Fibroblast of lung (primary cell): ENCODE results near the gene CD244. TPM values are rescaled to one million over a fixed set of nuclear protein-coding genes. Genes with fewer than 3 reads are reported as not detected.

ENCODE experiments used
- DNase-seq, 2 donors: peaks; one replicate each; pipeline versions ENCODE4 v3.0.0 to v3.0.0-alpha.2; 2010; ENCODE audit warnings: low read depth in 2 of 2
- H2AFZ ChIP-seq: 2 replicates; pipeline ENCODE4 v1.5.1; 2012; ENCODE audit warnings: low read length, control low read depth, inconsistent platforms
- H3K27ac ChIP-seq: 2 replicates; pipeline ENCODE4 v1.5.1; 2011; ENCODE audit warnings: low read length, control low read depth; ENCODE audit not compliant: insufficient read depth
- H3K27me3 ChIP-seq: 2 replicates; pipeline ENCODE4 v1.5.1; 2011; ENCODE audit warnings: mild to moderate bottlenecking, low read length; ENCODE audit not compliant: control insufficient read depth, insufficient read depth
- H3K36me3 ChIP-seq: 2 replicates; pipeline ENCODE4 v1.5.1; 2011; ENCODE audit warnings: low read length; ENCODE audit not compliant: control insufficient read depth, insufficient read depth
- H3K4me1 ChIP-seq: 2 replicates; pipeline ENCODE4 v1.5.1; 2011; ENCODE audit warnings: low read length; ENCODE audit not compliant: control insufficient read depth, insufficient read depth; ENCODE audit errors: extremely low read depth
- H3K4me2 ChIP-seq: 2 replicates; pipeline ENCODE4 v1.5.1; 2011; ENCODE audit warnings: low read length, control low read depth; ENCODE audit not compliant: insufficient read depth; ENCODE audit errors: extremely low read depth
- H3K4me3 ChIP-seq, 4 experiments: fragments of 200-600 bp in 1 of 4; sonication (generic) in 1 of 4; replicated peaks in 1 of 4; 2 replicates each; pipeline ENCODE4 v1.5.1; 2011 to 2016; ENCODE audit warnings: low read length in 4 of 4, low read depth in 3 of 4, mild to moderate bottlenecking in 3 of 4, control low read depth in 2 of 4, inconsistent platforms in 1 of 4, mixed read lengths in 1 of 4; ENCODE audit not compliant: insufficient read depth in 1 of 4; ENCODE audit errors: control extremely low read depth in 1 of 4
- H3K79me2 ChIP-seq: 2 replicates; pipeline ENCODE4 v1.5.1; 2012; ENCODE audit warnings: mild to moderate bottlenecking, low read length, inconsistent platforms; ENCODE audit not compliant: control insufficient read depth, insufficient read depth
- H3K9ac ChIP-seq: 2 replicates; pipeline ENCODE4 v1.5.1; 2011; ENCODE audit warnings: mild to moderate bottlenecking, low read length, control low read depth; ENCODE audit not compliant: insufficient read depth
- H3K9me3 ChIP-seq: 2 replicates; pipeline ENCODE4 v1.5.1; 2012; ENCODE audit warnings: low read depth, low read length; ENCODE audit not compliant: control insufficient read depth, insufficient read depth
- H4K20me1 ChIP-seq: 2 replicates; pipeline ENCODE4 v1.5.1; 2011; ENCODE audit warnings: low read length; ENCODE audit not compliant: control insufficient read depth, insufficient read depth; ENCODE audit errors: extremely low read depth
- EZH2 ChIP-seq: IDR thresholded peaks from 2 replicates; pipeline ENCODE4 v1.5.1; 2012; ENCODE audit warnings: low read length, control low read depth, mild to moderate bottlenecking; ENCODE audit errors: missing control alignments
- polyA plus RNA-seq, 2 donors: library from polyadenylated mRNA; depleted of rRNA in 1 of 2; stranded (reverse) in 1 of 2; unstranded in 1 of 2; fragments of >200 nt; gene quantifications; 2 replicates each; pipeline ENCODE4 v1.2.1, GENCODE V29; 2011 to 2012; ENCODE audit warnings: missing spikeins in 1 of 2
- total RNA-seq: library from RNA; depleted of rRNA; stranded (reverse); fragments of >200 nt; gene quantifications from 2 replicates; pipeline ENCODE4 v1.2.1, GENCODE V29; 2014
- TF ChIP-seq, protein P1 (sequence below), 2 donors: IDR thresholded peaks in 1 of 2; conservative IDR thresholded peaks in 1 of 2; 1 replicate in 1 of 2; 2 replicates in 1 of 2; pipeline ENCODE4 v1.5.1; 2011 to 2012; ENCODE audit warnings: low read length in 2 of 2, control low read depth in 1 of 2, inconsistent platforms in 1 of 2, low read depth in 1 of 2, mild to moderate bottlenecking in 1 of 2

Gene CD244
- total and polyA plus RNA-seq, 2 donors (not counting 1 experiment from before 2014, with no cell fraction given) = not detected

DNA sequence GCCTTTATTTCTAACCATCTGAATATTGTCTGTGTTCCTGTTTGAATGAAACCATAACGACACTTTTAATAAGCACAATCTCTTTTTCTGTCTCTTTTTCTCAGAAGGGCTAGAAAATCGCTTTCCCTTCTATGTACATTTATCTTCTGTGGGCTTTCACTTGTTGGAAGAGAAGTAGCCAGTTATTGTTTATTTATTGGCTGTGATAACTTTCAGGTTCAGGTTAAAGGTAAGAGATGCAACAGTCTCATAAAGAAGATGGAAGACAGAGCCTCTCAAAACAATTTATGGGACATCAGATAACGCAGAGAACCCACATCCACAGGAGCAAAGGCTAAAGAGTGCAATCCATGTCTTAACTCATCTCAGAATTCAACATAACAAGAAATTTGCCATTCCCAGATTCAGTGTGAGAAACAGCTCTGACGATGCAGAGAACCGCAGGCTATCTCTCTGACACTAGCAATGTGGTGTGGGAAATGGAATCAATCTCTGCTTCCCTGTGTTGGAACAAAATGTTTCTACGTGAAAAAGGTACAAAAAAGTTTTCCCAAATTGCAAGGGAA lies 4.1 kb upstream of the CD244 start:
- Histone ChIP-seq H3K9ac (no peak overlapping the region), H3K4me3 (no peak overlapping the region), H3K4me1 (no peaks in the 10 kb centered on the region), H2AFZ (no peak overlapping the region), H3K4me2 (no peak overlapping the region), H3K36me3 (no peaks in the 10 kb centered on the region), H4K20me1 (no peaks in the 10 kb centered on the region), H3K79me2 (no peaks in the 10 kb centered on the region), H3K27ac (no peak overlapping the region), H3K27me3 (no peaks in the 10 kb centered on the region), H3K9me3 (no peaks in the 10 kb centered on the region)
- no peak for DNase-seq
- no peak for TF ChIP-seq EZH2
- TF ChIP-seq, protein P1, sequence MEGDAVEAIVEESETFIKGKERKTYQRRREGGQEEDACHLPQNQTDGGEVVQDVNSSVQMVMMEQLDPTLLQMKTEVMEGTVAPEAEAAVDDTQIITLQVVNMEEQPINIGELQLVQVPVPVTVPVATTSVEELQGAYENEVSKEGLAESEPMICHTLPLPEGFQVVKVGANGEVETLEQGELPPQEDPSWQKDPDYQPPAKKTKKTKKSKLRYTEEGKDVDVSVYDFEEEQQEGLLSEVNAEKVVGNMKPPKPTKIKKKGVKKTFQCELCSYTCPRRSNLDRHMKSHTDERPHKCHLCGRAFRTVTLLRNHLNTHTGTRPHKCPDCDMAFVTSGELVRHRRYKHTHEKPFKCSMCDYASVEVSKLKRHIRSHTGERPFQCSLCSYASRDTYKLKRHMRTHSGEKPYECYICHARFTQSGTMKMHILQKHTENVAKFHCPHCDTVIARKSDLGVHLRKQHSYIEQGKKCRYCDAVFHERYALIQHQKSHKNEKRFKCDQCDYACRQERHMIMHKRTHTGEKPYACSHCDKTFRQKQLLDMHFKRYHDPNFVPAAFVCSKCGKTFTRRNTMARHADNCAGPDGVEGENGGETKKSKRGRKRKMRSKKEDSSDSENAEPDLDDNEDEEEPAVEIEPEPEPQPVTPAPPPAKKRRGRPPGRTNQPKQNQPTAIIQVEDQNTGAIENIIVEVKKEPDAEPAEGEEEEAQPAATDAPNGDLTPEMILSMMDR (conservative IDR thresholded peaks at IDR 0.05 in 1 of 2, IDR thresholded peaks at IDR 0.05 in 1 of 2; ENCODE audit: low read depth in 1 of 2, low read length in 2 of 2) = no peak

- TF ChIP-seq, protein P1 (conservative IDR thresholded peaks at IDR 0.05 in 1 of 2, IDR thresholded peaks at IDR 0.05 in 1 of 2; ENCODE audit: low read depth in 1 of 2, low read length in 2 of 2) = no peak
- TF ChIP-seq EZH2 = no peak
- H3K79me2 ChIP-seq = no peaks in the 10 kb centered on the region
- no peaks in the 10 kb centered on the region for H4K20me1 ChIP-seq
- H2AFZ ChIP-seq = no peak overlapping the region
- no peak overlapping the region for H3K27ac ChIP-seq
- no peaks in the 10 kb centered on the region for H3K27me3 ChIP-seq
- no peak overlapping the region for H3K9ac ChIP-seq
- no peak overlapping the region for H3K4me3 ChIP-seq
- H3K4me2 ChIP-seq = no peak overlapping the region
- no peaks in the 10 kb centered on the region for H3K4me1 ChIP-seq
- no peak for DNase-seq
- H3K9me3 ChIP-seq = no peaks in the 10 kb centered on the region
- no peaks in the 10 kb centered on the region for H3K36me3 ChIP-seq
Observed at GRCh38 chr1:160866001-160866694, 3.5 kb upstream of the CD244 start.

DNA sequence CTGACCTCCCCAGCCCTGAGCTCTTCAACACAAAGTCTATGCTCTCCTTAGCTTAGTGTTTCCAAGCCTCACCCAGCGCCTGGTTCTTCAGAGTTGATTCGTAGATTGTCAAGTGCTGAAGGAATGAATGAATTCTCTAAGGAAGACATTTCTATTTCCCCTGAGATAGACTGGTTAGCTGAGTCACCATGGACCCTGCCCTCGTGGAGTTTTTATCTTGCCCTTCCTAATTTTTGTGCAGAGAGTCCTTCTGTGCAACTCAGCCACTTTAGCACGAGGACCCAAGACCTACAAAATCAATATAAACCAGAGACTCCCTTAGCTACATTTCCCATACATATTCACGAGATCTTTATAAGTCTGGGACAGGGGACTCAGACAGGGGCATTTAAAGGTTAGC lies 2.6 kb upstream of the CD244 start:
- no peak overlapping the region for H3K9ac ChIP-seq
- no peaks in the 10 kb centered on the region for H4K20me1 ChIP-seq
- TF ChIP-seq, protein P1 (conservative IDR thresholded peaks at IDR 0.05 in 1 of 2, IDR thresholded peaks at IDR 0.05 in 1 of 2; ENCODE audit: low read depth in 1 of 2, low read length in 2 of 2) = no peak
- no peak for TF ChIP-seq EZH2
- no peaks in the 10 kb centered on the region for H3K79me2 ChIP-seq
- H3K27me3 ChIP-seq = no peaks in the 10 kb centered on the region
- H3K4me1 ChIP-seq = no peaks in the 10 kb centered on the region
- no peak overlapping the region for H3K27ac ChIP-seq
- no peak overlapping the region for H2AFZ ChIP-seq
- no peak overlapping the region for H3K4me3 ChIP-seq
- DNase-seq = no peak
- no peak overlapping the region for H3K4me2 ChIP-seq
- no peaks in the 10 kb centered on the region for H3K9me3 ChIP-seq
- H3K36me3 ChIP-seq = no peaks in the 10 kb centered on the region
